NCI-H187 (cell line): ENCODE results near the gene S1PR2.
A peak's percentile ranks its signal among the peaks of the same experiment; 100 is the strongest.
"Not testable (repeated sequence)": the region's sequence is repeated elsewhere in the genome, so short reads cannot be mapped to it uniquely, and the experiment has no call there.

Source experiments
- DNase-seq, 2 experiments: peaks; one replicate each; lab custom pipeline; 2025; lab: John Stamatoyannopoulos, UW

S1PR2 gene

GRCh38 chr19:10223488-10224213 lies 7.5 kb downstream of the S1PR2 start:
- no peak for DNase-seq

DNA sequence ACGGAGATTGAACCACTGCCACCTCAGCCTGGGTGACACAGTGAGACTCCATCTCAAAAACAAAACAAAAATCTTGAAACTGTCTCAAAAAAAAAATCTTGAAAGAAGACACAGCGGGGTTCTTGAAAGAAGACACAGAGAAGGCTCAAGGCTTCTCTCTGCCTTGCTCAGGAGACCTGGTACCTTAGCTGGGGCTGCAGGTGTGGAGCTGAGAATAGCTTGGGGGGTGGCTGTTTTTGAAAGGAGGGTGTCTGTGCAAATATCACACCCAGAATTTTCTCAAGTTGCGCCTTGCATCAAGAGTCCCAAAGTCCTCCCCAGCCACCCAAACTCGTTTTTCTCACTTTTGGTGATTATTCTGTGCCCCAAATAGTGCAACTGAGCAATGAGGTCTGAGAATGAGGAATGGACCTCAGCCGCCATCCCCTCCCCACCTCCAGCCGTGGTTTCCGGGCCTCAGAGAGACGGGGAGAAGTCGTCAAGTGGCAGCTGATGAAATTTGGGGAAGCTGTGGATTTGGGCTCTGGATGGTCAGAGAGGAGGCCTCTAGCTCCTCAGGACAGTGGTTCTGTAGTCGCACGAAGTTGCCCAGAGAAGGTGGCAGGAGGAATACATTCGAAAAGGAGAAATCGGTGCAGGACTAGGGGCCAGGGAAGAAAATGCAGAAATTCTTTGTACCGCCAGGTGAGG lies 8.8 kb downstream of the S1PR2 start:
- no peak for DNase-seq

DNA sequence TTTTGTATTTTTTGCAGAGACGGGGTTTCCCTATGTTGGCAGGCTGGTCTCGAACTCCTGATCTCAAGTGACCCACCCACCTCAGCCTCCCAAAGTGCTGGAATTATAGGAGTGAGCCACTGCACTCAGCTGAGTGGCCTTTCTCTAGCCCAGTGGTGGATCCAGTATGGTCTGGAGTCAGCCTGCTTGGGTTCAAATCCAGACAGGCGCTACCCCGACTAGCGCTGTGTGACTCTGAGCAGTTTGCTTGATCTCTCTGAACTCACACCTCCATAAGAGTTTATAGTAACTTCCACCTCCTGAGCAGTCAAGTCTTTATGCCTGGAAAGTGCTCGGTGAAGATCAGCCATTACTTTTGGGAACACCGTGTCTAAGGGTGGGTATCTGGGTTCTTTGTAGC lies 10.4 kb downstream of the S1PR2 start:
- no peak for DNase-seq

DNA sequence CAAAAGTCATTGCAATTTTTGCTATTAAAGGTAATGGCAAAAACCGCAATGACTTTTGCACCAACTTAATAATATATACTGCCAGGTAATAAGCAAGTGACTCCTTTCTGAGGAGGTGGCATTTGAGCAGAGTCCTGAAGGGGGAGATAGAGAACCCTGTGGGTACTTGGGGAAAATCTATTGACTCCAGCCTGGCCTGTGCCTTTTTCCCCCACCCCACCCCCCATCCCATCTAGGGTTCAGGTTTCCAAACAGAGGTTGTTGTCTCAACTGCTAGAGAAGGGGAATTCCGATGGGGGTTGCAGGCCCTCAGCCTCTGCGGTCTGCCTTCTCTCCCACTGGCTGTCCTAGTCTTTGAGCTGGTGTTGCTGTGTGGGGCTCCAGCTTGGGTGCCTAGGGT lies 11.5 kb downstream of the S1PR2 start:
- DNase-seq = no peak

DNA sequence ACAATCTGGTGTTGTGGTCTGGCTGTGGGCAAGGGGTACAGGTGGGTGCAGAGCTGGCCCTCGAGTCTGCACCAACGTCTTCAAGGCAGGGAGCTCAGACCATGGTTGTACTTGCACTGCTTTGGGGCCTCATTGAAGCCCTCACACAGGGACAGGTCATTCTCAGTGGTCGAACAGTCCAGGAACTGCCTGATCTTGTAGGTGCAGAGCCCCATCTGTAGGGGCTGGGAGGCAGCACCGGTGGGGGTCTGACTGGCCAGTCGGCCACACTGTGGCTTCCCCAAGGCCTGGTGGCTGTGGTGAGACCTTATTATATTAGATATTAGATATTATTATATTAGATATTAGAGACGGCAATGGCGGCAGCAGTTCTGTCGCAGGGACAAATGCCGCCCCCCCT lies 14.0 kb downstream of the S1PR2 start:
- no peak for DNase-seq

- DNase-seq = no peak
Measured at GRCh38 chr19:10214784-10215183, 16.3 kb downstream of the S1PR2 start.

DNA sequence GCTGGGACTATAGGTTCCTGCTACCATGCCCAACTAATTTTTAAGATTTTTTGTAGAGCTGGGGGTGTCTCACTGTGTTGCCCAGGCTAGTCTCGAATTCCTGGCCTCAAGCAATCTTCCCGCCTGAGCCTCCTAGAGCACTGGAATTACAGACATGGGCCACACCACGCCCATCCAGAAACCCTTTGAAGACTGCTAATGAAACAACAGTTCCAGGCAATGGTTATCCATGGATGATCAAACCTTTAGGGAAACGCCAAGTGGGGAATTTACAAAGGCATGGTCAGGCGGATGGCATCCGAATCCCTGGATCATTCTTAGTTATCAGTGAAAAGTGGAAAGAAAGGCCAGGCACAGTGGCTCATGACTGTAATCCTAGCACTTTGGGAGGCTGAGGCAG lies 19.4 kb downstream of the S1PR2 start:
- no peak for DNase-seq

DNA sequence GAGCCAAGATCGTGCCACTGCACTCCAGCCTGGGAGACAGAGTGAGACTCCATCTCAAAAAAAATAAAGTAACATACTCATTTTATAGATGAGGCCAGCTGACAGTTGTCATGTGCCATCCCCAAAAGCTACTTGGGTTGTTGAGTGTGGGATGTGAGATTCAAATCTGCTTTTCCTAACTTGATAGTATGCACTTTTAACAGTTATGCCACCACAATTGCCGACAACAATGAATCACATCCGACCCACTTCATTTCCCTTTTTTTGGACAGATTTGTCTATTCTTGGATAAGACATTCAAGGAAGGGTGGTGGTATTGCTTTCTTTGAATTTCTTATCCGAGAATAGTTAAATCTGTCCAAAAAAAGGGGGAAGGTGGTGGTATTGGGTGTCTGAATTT lies 20.1 kb downstream of the S1PR2 start:
- DNase-seq = no peak

- no peak for DNase-seq
Measured at GRCh38 chr19:10209315-10209714, 21.8 kb downstream of the S1PR2 start.

GRCh38 chr19:10207026-10207425 lies 24.1 kb downstream of the S1PR2 start:
- no peak for DNase-seq

- DNase-seq = no peak
Measured at GRCh38 chr19:10206226-10206885, 24.8 kb downstream of the S1PR2 start.

GRCh38 chr19:10205636-10206035 lies 25.5 kb downstream of the S1PR2 start:
- DNase-seq = no peak

DNA sequence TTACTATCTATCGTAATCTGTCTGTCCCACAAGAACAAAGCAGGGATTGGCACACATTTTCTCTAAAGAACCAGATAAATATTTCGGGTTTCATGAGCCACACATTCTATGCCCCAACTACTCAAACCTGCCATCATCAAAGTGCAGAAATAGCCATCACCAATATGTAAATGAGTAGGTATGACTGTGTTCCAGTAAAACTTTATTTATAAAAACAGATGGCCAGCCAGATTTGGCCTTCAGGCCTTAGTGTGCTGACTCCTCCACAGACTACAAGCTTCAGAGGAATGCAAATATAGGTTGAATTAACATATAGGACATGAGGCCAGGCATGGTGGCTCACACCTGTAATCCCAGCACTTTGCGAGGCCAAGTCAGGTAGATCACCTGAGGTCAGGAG lies 27.4 kb downstream of the S1PR2 start:
- no peak for DNase-seq

DNA sequence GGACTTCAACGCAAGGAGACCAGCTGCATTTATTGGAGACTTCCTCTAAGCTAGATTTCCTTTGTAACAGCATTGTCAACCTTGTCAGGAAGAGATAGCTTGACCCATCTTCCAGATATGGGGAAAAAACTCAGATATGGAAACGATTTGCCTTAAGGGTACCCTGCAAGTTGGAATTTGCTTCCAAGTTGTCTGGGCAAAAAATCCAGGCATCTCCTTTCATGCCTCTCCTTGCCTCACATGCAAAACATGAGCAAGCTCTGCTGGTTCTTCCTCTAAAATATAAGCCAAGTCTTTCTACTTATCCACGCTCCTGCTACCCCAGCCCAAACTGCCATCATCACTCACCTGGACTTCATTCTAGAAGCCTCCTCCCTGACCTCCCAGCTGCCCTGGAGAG lies 30.0 kb downstream of the S1PR2 start:
- no peak for DNase-seq

GRCh38 chr19:10200101-10200500 lies 31.0 kb downstream of the S1PR2 start:
- DNase-seq = not testable (repeated sequence)

GRCh38 chr19:10198889-10199644 lies 32.1 kb downstream of the S1PR2 start:
- not testable (repeated sequence) for DNase-seq

DNA sequence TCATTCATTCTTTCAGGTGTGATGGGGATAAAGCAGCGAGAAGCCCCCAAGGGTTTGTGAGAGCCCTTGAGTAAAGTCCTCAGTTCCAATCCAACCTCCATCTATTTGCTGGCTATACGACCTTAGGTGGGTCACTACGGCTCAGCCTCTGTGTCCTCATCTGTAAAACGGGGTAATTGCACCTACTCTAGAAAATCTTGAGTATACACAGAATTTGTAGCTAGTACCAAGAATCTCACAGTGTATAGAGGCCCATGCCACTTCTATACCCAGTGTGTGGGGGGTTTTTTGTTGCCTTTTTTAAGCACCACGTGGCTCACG lies 36.0 kb downstream of the S1PR2 start:
- no peak for DNase-seq

- peak; percentile 85 to 87 for DNase-seq
Measured at GRCh38 chr19:10194500-10195198, 36.5 kb downstream of the S1PR2 start, which contains the start of gene DNMT1. DNMT1 (minus strand) TSS chr19:10194953; CDS start chr19:10194899, 54 bp downstream.

DNA sequence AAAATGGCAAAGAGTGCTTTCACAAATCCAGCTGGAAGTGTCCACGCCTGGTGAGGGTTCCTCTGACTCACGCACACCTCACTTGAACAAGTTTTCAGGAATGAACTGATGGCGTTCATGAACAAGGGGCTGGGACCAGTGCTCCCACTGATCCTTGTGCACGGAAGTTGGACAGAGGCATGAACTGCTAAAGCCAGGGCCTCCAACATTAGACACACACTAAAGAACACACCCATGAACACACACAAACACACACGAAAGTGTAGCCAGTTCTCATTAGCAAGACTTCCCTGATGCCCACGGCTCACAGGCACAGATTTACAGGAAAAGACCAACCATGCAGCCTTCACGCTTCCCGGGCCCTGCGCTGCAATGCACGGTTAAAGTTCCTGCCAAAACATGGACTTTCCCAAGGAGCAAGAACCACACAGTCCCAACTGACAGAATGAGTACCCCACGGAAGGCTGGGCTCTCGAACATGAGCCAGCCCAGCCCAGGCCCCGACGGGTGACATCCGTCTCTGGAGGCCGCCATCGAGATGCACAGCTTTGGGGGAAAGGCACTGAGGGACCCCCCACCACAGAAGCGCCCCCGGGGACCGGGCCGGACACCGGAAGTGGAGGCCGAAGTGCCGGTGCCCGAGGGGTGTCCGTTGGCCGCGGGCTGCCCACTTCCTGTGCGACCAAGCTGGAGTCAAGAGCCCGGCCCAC lies 37.2 kb downstream of the S1PR2 start:
- no peak for DNase-seq

GRCh38 chr19:10192922-10193321 lies 38.2 kb downstream of the S1PR2 start:
- no peak for DNase-seq

- DNase-seq = no peak
Measured at GRCh38 chr19:10191347-10191746, 39.8 kb downstream of the S1PR2 start.
